Fibroblast of lung (primary cell): ENCODE data around the gene HGF.

Source experiments
- EZH2 ChIP-seq: IDR thresholded peaks from 2 replicates; pipeline ENCODE4 v1.5.1; 2012; ENCODE audit warnings: low read length, control low read depth, mild to moderate bottlenecking; ENCODE audit errors: missing control alignments
- TF ChIP-seq, protein P1 (sequence below), 2 donors: IDR thresholded peaks in 1 of 2; conservative IDR thresholded peaks in 1 of 2; 1 replicate in 1 of 2; 2 replicates in 1 of 2; pipeline ENCODE4 v1.5.1; 2011 to 2012; ENCODE audit warnings: low read length in 2 of 2, control low read depth in 1 of 2, inconsistent platforms in 1 of 2, low read depth in 1 of 2, mild to moderate bottlenecking in 1 of 2

DNA sequence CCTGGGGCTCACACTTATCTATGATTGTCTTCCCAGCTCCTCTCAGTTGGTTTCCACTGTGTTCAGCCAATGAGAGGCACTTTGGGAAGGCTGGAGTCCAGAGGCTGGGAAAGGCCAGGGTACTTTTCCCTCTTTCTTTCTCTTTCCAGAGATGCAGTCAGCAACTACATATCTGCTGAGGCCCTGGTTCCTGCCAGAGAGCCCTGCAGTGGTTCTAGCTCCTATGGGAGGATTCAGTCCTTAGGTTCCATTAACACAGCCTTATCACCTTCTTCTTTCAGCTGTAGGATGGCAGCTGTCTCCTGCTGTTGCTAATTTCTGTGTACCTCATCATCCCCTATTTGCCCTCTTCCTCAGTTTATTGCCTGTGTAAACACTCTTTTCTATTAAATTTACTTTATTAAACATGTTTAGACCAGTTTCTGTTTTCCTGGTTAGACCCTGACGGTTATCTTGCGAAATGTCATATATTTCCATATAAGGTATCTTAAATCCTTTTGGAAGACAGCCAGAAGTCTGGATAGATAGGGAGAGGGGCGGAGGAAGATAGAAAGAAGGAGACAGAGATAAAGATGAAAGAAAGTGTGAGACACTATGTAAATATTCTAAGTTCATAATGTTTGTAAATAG lies 100.3 kb downstream of the HGF start:
- TF ChIP-seq, protein P1, sequence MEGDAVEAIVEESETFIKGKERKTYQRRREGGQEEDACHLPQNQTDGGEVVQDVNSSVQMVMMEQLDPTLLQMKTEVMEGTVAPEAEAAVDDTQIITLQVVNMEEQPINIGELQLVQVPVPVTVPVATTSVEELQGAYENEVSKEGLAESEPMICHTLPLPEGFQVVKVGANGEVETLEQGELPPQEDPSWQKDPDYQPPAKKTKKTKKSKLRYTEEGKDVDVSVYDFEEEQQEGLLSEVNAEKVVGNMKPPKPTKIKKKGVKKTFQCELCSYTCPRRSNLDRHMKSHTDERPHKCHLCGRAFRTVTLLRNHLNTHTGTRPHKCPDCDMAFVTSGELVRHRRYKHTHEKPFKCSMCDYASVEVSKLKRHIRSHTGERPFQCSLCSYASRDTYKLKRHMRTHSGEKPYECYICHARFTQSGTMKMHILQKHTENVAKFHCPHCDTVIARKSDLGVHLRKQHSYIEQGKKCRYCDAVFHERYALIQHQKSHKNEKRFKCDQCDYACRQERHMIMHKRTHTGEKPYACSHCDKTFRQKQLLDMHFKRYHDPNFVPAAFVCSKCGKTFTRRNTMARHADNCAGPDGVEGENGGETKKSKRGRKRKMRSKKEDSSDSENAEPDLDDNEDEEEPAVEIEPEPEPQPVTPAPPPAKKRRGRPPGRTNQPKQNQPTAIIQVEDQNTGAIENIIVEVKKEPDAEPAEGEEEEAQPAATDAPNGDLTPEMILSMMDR (conservative IDR thresholded peaks at IDR 0.05 in 1 of 2, IDR thresholded peaks at IDR 0.05 in 1 of 2; ENCODE audit: low read depth in 1 of 2, low read length in 2 of 2): no peak
- TF ChIP-seq EZH2: no peak
